Stomach (tissue), 4 donors: Measurements from ENCODE around the gene ODF2L.

ENCODE experiments used
- POLR2AphosphoS5 ChIP-seq, 3 donors: sonication (generic); formaldehyde crosslinking; IDR thresholded peaks; one replicate each; pipeline ENCODE4 v1.6.1; 2016; ENCODE audit warnings: antibody characterized with exemption in 3 of 3
- TF ChIP-seq, protein P1 (sequence below), 7 experiments: fragments of 450-650 bp in 4 of 7; fragments of 200-600 bp in 3 of 7; sonication (generic) in 3 of 7; IDR thresholded peaks; one replicate each; pipeline ENCODE4 v1.5.1; 2016 to 2019; ENCODE audit warnings: antibody characterized with exemption in 7 of 7, control low read depth in 2 of 7, mild to moderate bottlenecking in 1 of 7

DNA sequence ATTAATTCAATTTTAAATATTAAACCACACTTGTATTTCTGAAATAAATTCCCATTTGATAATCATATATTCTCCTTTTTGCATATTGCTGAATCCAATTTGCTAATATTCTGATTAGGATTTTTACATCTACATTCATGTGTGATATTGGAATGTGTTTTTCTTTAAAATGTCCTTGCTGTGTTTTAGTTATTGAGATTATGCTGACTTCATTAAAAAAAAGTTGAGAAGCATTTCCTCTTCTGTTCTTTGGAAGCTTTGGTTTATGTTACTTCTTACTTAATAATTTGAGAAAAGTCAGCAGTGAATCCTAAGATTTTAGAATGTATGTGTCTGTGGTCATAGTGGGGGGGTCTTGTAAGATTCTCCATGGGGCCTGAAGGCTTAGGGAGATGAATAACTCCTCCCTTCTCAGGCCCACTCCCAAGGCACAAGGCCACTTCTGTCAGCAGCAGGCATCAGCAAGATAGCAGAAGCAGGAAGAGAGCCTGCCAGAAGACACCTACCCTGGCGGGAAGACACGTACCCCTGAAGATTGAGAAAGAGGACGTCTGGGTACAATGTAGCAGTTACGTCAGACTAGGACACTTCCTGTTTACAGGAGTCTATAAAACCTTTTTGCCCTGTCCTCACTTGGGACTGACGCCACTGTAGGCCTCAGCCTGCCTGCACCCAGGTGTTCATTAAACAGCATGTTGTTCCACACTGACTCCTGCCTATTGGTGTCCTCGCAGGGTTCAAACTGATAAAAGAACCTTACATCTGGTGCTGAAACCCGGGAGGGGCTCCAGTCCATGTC lies 56.9 kb downstream of the ODF2L start:
- TF ChIP-seq POLR2AphosphoS5 (IDR thresholded peaks at IDR 0.05) = no peak
- TF ChIP-seq, protein P1, sequence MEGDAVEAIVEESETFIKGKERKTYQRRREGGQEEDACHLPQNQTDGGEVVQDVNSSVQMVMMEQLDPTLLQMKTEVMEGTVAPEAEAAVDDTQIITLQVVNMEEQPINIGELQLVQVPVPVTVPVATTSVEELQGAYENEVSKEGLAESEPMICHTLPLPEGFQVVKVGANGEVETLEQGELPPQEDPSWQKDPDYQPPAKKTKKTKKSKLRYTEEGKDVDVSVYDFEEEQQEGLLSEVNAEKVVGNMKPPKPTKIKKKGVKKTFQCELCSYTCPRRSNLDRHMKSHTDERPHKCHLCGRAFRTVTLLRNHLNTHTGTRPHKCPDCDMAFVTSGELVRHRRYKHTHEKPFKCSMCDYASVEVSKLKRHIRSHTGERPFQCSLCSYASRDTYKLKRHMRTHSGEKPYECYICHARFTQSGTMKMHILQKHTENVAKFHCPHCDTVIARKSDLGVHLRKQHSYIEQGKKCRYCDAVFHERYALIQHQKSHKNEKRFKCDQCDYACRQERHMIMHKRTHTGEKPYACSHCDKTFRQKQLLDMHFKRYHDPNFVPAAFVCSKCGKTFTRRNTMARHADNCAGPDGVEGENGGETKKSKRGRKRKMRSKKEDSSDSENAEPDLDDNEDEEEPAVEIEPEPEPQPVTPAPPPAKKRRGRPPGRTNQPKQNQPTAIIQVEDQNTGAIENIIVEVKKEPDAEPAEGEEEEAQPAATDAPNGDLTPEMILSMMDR (IDR thresholded peaks at IDR 0.05) = no peak
